GM19351 (cell line): ENCODE data around the gene LRBA.
A peak's percentile ranks its signal among the peaks of the same experiment; 100 is the strongest.
"Not testable (repeated sequence)": the region's sequence is repeated elsewhere in the genome, so short reads cannot be mapped to it uniquely, and the experiment has no call there.

ENCODE experiments used
- ATAC-seq: cut with Tn5 transposase; IDR thresholded peaks from one replicate; pipeline ENCODE4 v1.9.1; 2021; ENCODE audit warnings: mild to moderate bottlenecking, moderate library complexity; ENCODE audit not compliant: unreplicated experiment

The LRBA gene

DNA sequence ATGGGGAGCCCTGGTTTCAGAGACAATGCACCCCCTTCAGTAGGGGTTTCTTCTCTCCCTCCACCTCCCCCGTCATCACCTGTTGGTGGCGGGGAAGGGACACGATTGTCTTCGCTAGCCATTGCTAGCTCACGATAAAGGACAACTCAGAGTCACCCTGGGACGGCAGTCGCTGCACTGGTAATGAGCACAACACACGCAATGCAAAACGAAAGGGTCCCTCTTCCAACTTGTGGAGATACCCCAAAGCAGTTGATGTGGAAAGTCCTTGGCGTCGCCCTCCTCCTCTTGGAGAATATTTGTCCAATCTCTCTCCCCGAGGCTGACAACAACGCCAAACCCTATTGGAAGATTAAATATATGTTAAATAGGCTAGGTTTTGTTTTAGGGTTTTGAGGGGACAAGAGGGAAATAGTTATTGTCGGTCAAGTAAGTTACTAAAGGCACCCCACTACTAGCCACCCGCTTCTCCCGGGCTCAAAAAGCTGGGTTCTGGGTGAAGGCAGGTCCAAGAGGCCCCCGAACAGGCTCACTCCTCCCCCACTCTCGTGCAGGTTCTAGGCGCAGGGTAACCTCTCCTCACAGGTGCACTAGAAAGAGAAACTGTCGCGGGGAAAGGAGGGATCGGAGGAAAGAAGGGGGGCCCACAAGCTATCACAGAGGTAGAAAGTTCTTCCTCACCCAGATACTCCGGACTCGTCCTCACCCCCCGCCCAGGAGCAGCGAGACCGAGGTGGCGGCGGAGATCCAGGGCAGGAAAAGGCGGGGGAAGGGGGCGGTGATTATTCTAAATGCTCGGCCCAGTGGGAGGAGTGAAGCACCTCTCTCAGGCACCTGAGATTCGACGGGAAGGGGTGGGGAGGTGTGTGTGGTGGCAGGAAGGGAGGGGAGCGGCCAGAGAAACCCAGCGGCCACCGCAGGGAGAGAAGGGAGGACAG, at the start of gene LRBA:
LRBA (minus strand) TSS at position 764 of the 938 bp plus-strand sequence; CDS start at position 122, 642 bp downstream.
- peak; percentile 66 for ATAC-seq

- not testable (repeated sequence) for ATAC-seq
Observed at GRCh38 chr4:151063143-151063542, 48.1 kb upstream of the LRBA start.

DNA sequence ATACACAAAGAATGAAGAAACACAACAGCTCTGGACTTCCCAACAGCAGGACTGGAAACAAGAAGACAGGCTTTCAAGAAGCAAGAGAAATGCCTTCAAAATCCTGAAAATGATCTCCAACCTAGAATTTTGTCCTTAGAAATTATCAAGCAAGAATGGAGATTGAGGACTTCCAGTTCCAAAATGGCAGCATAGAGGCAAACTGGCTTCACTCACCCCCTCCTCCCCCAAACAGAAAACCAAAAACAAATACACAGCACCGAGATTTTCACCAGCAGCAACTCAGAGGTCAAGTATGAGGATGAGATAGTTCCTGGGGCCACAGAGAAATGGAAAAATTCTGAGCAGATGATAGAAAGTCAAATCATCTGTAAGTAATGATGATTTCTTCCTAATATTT, 40.5 kb upstream of the LRBA start:
- no peak for ATAC-seq

DNA sequence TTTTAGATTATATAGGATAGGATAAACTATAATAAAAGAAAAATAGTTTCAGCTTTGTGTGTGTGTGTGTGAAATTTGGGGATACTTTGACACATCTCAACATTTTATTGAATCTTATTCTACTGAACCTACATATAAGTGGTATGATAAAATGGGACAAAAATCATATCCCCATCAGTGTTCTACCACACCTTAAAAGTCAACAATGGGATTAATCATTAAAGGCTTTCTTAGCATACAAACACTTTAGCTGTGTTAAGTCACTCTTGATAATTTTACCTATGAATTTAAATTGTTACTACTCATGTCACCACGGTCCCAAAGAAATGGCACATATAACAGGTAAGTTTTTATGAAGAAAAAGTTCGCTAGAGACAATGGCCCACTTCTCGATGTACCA, 37.7 kb upstream of the LRBA start:
- ATAC-seq: no peak

GRCh38 chr4:151049430-151049884, 34.4 kb upstream of the LRBA start:
- ATAC-seq: no peak

DNA sequence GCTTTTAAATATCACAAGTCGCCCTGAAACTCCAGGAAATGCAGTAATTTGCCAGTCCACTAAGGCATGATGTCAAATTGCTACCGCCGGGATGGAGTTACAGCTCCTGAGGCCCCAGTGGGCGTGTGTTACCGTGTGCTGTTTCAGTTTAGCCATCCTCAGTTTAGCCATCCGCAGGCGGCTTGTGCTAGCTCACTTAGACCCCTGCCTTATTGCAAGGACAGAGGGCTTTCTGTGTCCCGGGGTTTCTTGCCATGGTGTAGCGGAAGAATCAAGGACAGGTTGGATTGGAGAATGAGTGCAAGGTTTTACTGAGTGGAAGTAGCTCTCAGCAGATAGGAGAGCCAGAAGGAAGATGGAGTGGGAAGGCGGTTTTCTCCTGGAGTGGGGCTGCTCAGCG, 33.8 kb upstream of the LRBA start:
- no peak for ATAC-seq

DNA sequence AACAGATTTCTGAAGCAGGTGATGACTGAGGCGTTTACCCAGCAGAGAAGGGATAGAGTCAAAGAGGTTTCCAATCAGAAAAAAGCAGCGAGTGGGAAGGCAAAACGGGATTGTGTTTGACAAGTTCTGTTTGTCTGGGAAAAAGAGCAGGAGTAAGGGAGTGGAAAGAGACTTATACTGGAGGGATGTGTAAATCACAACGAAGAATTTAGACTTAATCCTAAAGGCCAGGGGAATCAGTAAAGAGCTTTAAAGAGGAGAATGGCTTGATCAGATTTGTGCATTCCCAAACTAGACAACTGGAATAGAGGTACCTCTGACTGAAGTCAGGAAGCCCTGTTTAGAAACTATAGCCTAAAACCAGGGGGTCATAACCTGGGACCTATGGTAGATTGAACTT, 31.5 kb upstream of the LRBA start:
- ATAC-seq: no peak

- ATAC-seq: no peak
Observed at GRCh38 chr4:151045907-151046306, 30.8 kb upstream of the LRBA start.

DNA sequence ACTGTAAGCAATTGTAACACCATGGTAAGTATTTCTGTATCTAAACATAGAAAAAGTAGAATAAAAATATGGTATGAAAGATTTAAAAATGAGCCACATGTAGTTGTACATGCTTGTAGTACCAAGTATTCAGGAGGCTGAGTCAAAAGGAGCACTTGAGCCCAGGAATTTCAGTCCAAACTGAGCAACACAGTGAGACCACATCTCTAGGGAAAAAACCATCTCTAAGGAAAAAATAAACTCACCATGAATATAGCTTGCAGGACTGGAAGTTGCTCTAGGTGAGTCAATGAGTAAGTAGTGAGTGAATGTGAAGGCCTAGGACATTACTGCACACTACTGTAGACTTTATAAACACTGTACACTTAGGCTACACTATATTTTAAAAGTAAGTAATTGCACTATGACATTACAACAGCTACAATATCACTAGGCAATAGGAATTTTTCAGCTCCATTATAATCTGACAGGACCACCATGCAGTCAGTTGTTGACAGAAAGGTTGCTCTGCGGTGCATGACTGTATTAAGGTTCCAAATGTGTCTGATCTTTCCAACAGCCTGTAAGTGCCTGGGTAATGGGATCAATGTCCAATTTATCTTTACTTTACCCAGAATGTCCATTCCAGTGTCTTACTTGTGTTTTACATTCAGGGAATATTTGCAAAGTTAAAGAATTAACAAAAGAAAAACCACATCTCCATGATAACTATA, 28.9 kb upstream of the LRBA start:
- no peak for ATAC-seq

DNA sequence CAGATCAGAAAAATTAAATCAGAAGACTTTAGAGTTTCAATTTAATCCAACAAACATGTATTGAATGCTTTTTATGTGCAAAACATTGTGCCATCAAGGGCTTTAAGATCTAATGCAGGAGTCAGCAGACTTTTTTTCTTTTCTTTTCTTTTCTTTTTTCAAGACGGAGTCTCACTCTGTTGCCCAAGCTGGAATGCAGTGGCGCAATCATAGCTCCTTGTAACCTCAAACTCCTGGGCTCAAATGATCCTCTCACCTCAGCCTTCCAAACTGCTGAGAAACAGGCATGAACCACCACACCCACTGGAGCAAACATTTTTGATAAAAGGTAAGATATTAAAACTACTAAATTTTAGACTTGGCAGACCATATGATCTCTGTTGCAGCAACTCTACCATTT, 24.6 kb upstream of the LRBA start:
- no peak for ATAC-seq

- ATAC-seq: no peak
Observed at GRCh38 chr4:151038452-151039157, 23.5 kb upstream of the LRBA start.

DNA sequence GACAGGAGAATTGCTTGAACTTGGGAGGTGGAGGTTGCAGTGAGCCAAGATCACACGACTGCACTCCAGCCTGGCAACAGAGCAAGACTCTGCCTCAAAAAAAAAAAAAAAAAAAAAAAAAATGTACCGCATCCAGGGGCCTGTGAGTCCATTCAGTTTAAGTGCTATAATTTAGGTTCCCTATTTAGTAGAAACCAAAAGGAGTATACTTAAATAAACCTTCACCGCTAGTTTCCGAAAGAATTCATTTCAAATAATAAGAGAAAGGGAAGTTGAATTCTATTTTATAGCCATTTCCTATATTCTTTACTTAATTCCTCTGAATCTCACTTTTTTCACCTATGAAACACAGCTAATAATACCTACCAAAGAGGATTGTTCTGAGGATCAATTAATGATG, 20.8 kb upstream of the LRBA start:
- no peak for ATAC-seq

DNA sequence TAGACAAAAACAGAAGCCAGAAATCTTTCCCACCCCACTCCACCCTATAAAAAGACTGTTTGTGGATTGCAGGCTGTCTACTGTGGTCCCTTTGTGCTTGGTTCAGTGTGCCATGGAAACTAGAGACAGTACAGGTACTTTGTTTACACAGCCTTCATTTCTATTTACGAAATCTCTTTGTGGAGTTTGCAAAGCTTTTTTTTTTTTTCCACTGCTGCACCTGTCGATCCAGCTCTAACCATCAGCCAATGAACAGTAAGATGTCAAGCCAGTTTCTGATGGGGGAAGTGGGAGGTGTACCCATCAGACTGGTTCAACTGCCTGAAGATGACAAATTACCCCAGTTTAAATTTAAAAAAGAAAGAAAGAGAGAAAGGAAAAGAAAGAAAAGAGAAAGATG, 20.2 kb upstream of the LRBA start:
- ATAC-seq: peak; percentile 29

DNA sequence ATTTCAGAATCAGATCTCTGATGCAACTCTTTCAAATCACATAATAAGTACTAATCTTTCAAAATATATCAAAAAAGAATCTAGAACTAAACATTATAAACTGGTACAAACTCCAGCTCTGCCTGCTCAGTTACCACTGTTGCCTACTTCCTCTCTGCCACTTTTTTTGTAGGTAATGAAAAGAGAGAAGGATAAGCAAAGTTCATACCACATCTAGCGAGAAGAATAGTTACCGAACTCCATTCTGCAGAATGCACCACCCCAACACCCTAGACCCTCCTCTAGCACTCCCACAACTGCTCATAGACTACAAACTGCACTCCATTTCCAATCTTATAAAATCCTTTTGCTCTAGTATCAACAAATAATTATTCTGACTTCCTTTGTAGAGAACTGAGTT, 19.7 kb upstream of the LRBA start:
- no peak for ATAC-seq

DNA sequence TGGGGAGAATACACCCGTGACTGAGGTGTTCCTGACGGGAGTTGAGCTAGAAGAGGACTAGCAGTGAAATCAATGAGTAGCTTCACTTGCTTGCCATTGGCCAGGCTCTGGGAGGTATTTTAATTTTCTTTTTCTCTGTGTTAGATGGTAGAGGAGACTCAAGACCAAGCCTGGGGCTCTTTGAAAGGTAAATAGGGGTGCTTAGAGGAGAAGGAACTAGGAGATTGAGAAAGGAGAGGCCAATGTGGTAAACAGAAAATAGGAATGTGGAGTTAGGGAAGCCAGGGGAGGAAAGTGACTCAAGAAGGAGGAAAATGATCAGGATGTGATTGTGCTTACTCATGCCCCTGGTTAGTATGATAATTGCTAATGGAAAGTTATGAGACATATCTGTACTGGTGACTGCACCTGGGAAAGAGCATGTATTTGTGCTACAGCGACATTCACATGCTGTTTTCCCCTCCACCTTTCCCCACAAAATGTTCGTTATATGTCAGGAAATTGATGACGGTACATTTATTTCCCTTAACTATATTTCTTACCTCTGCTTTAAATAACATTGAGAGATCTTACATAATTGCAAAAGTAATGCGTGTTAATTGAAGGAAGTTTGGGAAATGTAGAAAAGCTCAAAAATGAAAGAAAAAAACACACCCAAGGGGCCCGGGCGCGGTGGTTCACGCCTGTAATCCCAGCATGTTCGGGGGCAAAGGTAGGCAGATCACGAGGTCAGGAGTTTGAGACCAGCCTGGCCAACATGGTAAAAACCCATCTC, 16.9 kb upstream of the LRBA start:
- peak; percentile 63 for ATAC-seq

GRCh38 chr4:151029537-151029936, 14.5 kb upstream of the LRBA start:
- no peak for ATAC-seq

- not testable (repeated sequence) for ATAC-seq
Observed at GRCh38 chr4:151029006-151029405, 13.9 kb upstream of the LRBA start.

DNA sequence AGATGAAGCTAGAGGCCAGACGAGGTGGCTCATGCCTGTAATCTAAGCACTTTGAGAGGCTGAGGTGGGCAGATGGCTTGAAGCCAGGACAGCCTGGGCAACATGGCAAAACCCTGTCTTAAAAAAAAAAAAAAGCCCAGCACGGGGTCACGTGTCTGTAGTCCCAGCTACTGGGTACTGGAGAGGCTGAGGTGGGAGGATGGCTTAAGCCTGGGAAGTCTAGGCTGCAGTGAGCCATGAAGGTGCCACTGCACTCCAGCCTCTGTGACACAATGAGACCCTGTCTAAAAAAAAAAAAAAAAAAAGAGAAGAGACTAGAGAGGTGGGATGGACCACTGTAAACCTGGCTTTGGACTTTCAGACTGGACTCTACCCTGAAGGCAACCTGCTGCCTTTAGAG, 10.7 kb upstream of the LRBA start:
- ATAC-seq: no peak

DNA sequence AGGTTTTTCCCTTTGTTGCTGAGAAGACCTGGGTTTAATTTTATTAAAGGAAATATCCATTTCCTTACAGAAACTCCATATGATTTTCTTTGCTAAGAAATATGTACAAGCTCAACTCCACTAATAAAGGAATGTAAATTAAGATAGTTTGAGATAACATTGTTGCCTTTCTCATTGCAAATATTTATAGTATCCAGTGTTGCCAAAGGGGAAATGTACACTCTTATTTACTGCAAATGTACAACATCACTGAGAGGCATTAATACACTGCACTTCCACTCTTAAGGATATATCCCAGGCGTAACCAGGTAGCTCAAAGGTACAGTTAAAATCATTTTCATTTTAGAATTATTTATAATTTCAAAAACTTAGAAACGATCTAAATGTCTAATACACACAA, 7.5 kb upstream of the LRBA start:
- ATAC-seq: no peak

DNA sequence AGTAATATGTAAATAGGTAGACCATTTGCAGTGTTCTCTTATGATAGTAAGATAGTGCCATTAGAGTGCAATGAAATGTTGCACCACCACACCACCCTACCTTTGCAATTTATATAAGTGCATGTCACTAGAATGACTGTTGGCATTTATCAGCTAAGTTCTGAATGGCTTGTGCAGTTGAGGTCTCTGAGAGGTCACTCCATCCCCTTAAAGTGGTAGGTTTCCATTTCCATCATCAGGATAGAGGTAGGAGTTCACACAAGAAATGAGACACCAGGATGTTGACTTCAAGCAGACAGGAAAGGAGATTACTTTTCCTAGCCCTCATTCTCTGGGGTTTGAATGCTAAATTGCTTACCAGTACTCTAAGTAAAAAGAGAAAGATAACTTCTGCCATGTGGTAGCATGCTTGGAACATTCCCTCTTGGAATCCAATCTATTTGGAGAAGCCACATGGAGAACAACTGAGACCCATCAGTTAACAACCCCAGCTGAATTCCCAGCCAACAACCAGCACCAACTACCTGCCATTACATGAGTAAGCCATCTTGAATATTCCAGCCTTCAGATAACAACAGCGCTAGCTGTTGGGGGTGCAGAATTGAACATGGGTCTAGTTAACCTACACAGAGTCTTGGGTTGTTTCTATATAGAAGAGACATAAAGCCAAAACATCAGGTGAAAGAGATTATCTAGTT, 6.7 kb upstream of the LRBA start:
- no peak for ATAC-seq
